K562 (cell line): Measurements from ENCODE around the gene IGFL1. TPM values are rescaled to one million over a fixed set of nuclear protein-coding genes. Genes with fewer than 3 reads are reported as not detected.

Source experiments
- CHD4 ChIP-seq: fragments of 200-600 bp; sonication (generic); IDR thresholded peaks from 3 replicates; pipeline ENCODE4 v1.6.1; 2012; ENCODE audit warnings: low read depth, mild to moderate bottlenecking, mixed read lengths, low read length, inconsistent platforms; ENCODE audit not compliant: insufficient read depth, insufficient replicate concordance, poor library complexity, severe bottlenecking
- HDAC2 ChIP-seq: fragments of 450-650 bp; IDR thresholded peaks from 2 replicates; pipeline ENCODE4 v1.6.1; 2016; ENCODE audit warnings: mild to moderate bottlenecking
- JUN ChIP-seq, 2 experiments: sonication (generic) in 1 of 2; formaldehyde crosslinking in 1 of 2; IDR thresholded peaks; 2 replicates each; pipeline versions ENCODE4 v1.6.1 to v1.8.0; 2012 to 2022; ENCODE audit warnings: borderline replicate concordance in 2 of 2, mild to moderate bottlenecking in 2 of 2, improper control_type of control experiment in 1 of 2, low read depth in 1 of 2, low read length in 1 of 2, missing genetic modification reagents in 1 of 2
- KAT8 ChIP-seq: fragments of 450-650 bp; IDR thresholded peaks from 2 replicates; pipeline ENCODE4 v1.6.1; 2016; ENCODE audit warnings: low read depth, mild to moderate bottlenecking
- KDM1A ChIP-seq, 2 experiments: fragments of 450-650 bp; IDR thresholded peaks; 2 replicates each; pipeline ENCODE4 v1.6.1; 2016; ENCODE audit warnings: mild to moderate bottlenecking in 2 of 2
- MAFK ChIP-seq: IDR thresholded peaks from 2 replicates; pipeline ENCODE4 v1.6.1; 2011; ENCODE audit warnings: low read length, improper control_type of control experiment
- NBN ChIP-seq: fragments of 450-650 bp; IDR thresholded peaks from 2 replicates; pipeline ENCODE4 v1.6.1; 2016; ENCODE audit warnings: low read depth, mild to moderate bottlenecking
- NFE2 ChIP-seq: IDR thresholded peaks from 2 replicates; pipeline ENCODE4 v1.6.1; 2014; ENCODE audit warnings: antibody characterized with exemption, low read depth
- RAD51 ChIP-seq: fragments of 450-650 bp; IDR thresholded peaks from 2 replicates; pipeline ENCODE4 v1.7.1; 2016; ENCODE audit warnings: low read depth, mild to moderate bottlenecking, borderline replicate concordance
- RBM14 ChIP-seq: fragments of 200-400 bp; formaldehyde crosslinking; IDR thresholded peaks from 2 replicates; pipeline ENCODE4 v1.6.1; 2018; ENCODE audit warnings: low read depth, mild to moderate bottlenecking, low read length, moderate library complexity, borderline replicate concordance; ENCODE audit not compliant: insufficient read depth
- SAP30 ChIP-seq: fragments of 200-600 bp; sonication (generic); IDR thresholded peaks from 2 replicates; pipeline ENCODE4 v1.6.1; 2012; ENCODE audit warnings: borderline replicate concordance, low read depth, mild to moderate bottlenecking, moderate library complexity, low read length, control low read depth, inconsistent platforms; ENCODE audit not compliant: insufficient read depth, poor library complexity, severe bottlenecking
- SMARCA5 ChIP-seq: fragments of 450-650 bp; IDR thresholded peaks from 2 replicates; pipeline ENCODE4 v1.6.1; 2016
- TCF7L2 ChIP-seq: fragments of 150-350 bp; IDR thresholded peaks from 2 replicates; pipeline ENCODE4 v1.6.1; 2016; ENCODE audit warnings: low read depth, mild to moderate bottlenecking, low read length, moderate library complexity
- ZHX1 ChIP-seq: fragments of 150-350 bp; conservative IDR thresholded peaks from 2 replicates; pipeline ENCODE4 v1.6.1; 2014; ENCODE audit warnings: low read length
- ZMIZ1 ChIP-seq, 2 experiments: fragments of 150-350 bp in 1 of 2; IDR thresholded peaks; 2 replicates each; pipeline ENCODE4 v1.6.1; 2012 to 2016; ENCODE audit warnings: low read depth in 2 of 2, low read length in 2 of 2, mild to moderate bottlenecking in 1 of 2, moderate library complexity in 1 of 2
- ZNF224 ChIP-seq: sonication (generic); formaldehyde crosslinking; IDR thresholded peaks from 2 replicates; pipeline ENCODE4 v1.8.0; 2022; ENCODE audit warnings: mild to moderate bottlenecking, missing genetic modification reagents
- ZNF354B ChIP-seq: fragments of 250-450 bp; sonication (Bioruptor Pico); IDR thresholded peaks from 2 replicates; pipeline ENCODE4 v1.4.0; 2020
- polyA plus RNA-seq, 8 experiments: library from polyadenylated mRNA; depleted of rRNA in 4 of 8; stranded (reverse) in 5 of 8; unstranded in 3 of 8; fragments of >200 nt; fragmentation: Nextera tagmentation in 2 of 8; fragmentation: Illumina TruSeq in 1 of 8; extraction: Ambion mirVana in 2 of 8; extraction: Trizol in 1 of 8; gene quantifications; 2 replicates each; pipeline versions ENCODE4 v1.2.1 to v1.2.3, GENCODE V29; 2011 to 2014; ENCODE audit warnings: inconsistent platforms in 1 of 8, missing spikeins in 1 of 8
- total RNA-seq, 7 experiments: library from RNA; depleted of rRNA in 6 of 7; stranded (reverse); fragments of >200 nt in 6 of 7; fragmentation: Illumina TruSeq in 2 of 7; extraction: Trizol in 2 of 7; gene quantifications; 2 replicates each; pipeline versions ENCODE4 v1.2.1 to v1.2.3, GENCODE V29; 2011 to 2021; ENCODE audit warnings: low replicate concordance in 1 of 7
- TF ChIP-seq, protein P1 (sequence below): sonication (generic); formaldehyde crosslinking; IDR thresholded peaks from 2 replicates; pipeline ENCODE4 v1.8.0; 2022; ENCODE audit warnings: missing genetic modification reagents, mild to moderate bottlenecking, borderline replicate concordance
- TF ChIP-seq, protein P2 (sequence below): fragments of 250-450 bp; sonication (Bioruptor Pico); IDR thresholded peaks from 2 replicates; pipeline ENCODE4 v1.4.0; 2020; ENCODE audit warnings: mild to moderate bottlenecking

IGFL1 gene
- total and polyA plus RNA-seq, 9 of the 15 experiments (the other 6 are each of a cell fraction or from before 2014, with no cell fraction given) = not detected

DNA sequence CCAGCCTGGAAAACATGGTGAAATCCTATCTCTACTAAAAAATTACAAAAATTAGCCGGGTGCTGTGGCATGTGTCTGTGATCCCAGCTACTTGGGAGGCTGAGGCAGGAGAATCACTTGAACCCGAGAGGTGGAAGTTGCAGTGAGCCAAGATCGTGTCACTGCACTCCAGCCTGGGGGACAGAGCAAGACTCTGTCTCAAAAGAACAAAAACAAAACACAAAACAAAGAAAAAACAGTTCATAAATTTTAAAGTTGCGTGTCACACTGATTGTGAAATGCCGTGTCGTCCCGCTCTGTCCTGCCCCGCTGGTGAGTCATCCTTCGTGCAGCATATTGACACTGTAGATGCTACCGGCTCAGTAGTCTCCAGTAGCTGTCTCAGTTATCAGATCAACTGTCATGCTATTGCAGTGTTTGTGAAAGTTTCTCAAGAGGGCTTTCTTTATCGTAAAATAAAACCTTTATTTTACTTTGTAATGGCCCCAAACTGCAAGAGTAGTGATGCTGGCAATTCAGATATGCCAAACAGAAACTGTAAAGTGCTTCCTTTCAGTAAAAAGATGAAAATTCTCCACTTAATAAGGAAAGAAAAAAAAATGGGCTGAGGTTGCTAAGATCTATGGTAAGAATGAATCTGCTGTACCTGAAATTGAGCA is 36.4 kb upstream of the IGFL1 start (continued):
- TF ChIP-seq NFE2 (peak; percentile 84), ZHX1 (no peak), NBN (peak; percentile 74), SAP30 (no peak), HDAC2 (peak; percentile 73; the same call in 1 of the 2 replicates), KAT8 (no peak), JUN (IDR thresholded peaks at IDR 0.05; ENCODE audit: borderline replicate concordance, low read depth, low read length) (peak; percentile 98), JUN (CRISPR knock-in tag; IDR thresholded peaks at IDR 0.05; ENCODE audit: borderline replicate concordance) (no peak), ZNF354B (CRISPR knock-in tag) (no peak), ZMIZ1 (IDR thresholded peaks at IDR 0.05; ENCODE audit: low read depth in 2 of 2, low read length in 2 of 2) (peak in 1 of 2 experiments; percentile 72; a peak in 2 of 4 replicates), TCF7L2 (no peak), MAFK (peak; percentile 53; the same call in 1 of the 2 replicates), SMARCA5 (no peak), ZNF224 (no peak), RBM14 (no peak), KDM1A (IDR thresholded peaks at IDR 0.05) (peak; percentile 51 to 72; a peak in 2 of 4 replicates), CHD4 (no peak), RAD51 (no peak)
- TF ChIP-seq, protein P1, sequence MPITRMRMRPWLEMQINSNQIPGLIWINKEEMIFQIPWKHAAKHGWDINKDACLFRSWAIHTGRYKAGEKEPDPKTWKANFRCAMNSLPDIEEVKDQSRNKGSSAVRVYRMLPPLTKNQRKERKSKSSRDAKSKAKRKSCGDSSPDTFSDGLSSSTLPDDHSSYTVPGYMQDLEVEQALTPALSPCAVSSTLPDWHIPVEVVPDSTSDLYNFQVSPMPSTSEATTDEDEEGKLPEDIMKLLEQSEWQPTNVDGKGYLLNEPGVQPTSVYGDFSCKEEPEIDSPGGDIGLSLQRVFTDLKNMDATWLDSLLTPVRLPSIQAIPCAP (CRISPR knock-in tag) = no peak
- TF ChIP-seq, protein P2, sequence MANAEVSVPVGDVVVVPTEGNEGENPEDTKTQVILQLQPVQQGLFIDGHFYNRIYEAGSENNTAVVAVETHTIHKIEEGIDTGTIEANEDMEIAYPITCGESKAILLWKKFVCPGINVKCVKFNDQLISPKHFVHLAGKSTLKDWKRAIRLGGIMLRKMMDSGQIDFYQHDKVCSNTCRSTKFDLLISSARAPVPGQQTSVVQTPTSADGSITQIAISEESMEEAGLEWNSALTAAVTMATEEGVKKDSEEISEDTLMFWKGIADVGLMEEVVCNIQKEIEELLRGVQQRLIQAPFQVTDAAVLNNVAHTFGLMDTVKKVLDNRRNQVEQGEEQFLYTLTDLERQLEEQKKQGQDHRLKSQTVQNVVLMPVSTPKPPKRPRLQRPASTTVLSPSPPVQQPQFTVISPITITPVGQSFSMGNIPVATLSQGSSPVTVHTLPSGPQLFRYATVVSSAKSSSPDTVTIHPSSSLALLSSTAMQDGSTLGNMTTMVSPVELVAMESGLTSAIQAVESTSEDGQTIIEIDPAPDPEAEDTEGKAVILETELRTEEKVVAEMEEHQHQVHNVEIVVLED (CRISPR knock-in tag) = no peak
